ENCODE data around the gene SVEP1.

GRCh38 chr9:110605565-110605964 is 26.0 kb upstream of the SVEP1 start:
- TF ChIP-seq CTCF (IDR thresholded peaks at IDR 0.05) (no peak), ZFX (IDR thresholded peaks at IDR 0.05; ENCODE audit: borderline replicate concordance) (no peak)

Data from 22Rv1 (cell line).